HepG2 (cell line): ENCODE results near the gene KCNH1.

Experiments used
- JUN ChIP-seq: sonication (generic); formaldehyde crosslinking; IDR thresholded peaks from 2 replicates; pipeline ENCODE4 v1.4.0; 2020; ENCODE audit warnings: mild to moderate bottlenecking, missing genetic modification reagents
- MAZ ChIP-seq, 2 experiments: sonication (generic) in 1 of 2; formaldehyde crosslinking in 1 of 2; IDR thresholded peaks; 2 replicates each; pipeline versions ENCODE4 v1.5.0 to v1.6.1; 2012 to 2020; ENCODE audit warnings: low read depth in 2 of 2, mild to moderate bottlenecking in 2 of 2, borderline replicate concordance in 1 of 2, improper control_type of control experiment in 1 of 2, low read length in 1 of 2, missing genetic modification reagents in 1 of 2, moderate library complexity in 1 of 2
- POLR2AphosphoS5 ChIP-seq: IDR thresholded peaks from 2 replicates; pipeline ENCODE4 v1.6.1; 2012; ENCODE audit warnings: low read depth, low read length
- RAD21 ChIP-seq: fragments of 450-650 bp; formaldehyde crosslinking; IDR thresholded peaks from 2 replicates; pipeline ENCODE4 v1.5.0; 2020; ENCODE audit warnings: mild to moderate bottlenecking

DNA sequence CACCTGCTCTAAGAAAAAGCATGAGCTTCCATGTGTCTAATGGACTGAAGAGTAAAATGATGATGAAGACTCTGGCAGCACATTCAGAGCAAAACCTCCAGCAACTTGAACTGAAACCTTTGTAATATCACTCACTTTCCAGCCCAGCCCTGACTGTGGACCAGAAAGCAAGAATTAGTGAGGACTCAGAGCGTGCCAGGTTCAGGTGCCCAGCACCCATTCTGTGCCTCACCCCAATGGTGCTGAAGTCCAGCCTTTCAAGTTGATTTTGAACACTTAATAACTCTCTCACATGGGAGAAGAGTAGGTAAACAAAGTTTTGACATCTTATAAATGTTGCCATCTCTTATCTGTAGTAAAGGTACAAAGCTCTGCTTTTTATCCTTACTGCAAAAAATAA lies 350.0 kb downstream of the KCNH1 start:
- TF ChIP-seq POLR2AphosphoS5 (no peak), JUN (no peak), RAD21 (CRISPR knock-in tag) (no peak), MAZ (IDR thresholded peaks at IDR 0.05; ENCODE audit: borderline replicate concordance, low read depth, low read length) (no peak), MAZ (CRISPR knock-in tag; IDR thresholded peaks at IDR 0.05; ENCODE audit: low read depth) (no peak)
